HepG2 (cell line): ENCODE measurements around the gene PFDN5. TPM values are rescaled to one million over a fixed set of nuclear protein-coding genes. Genes with fewer than 3 reads are reported as not detected.

Experiments used
- ARID4A ChIP-seq: sonication (generic); formaldehyde crosslinking; IDR thresholded peaks from 2 replicates; pipeline ENCODE4 v1.5.0; 2020; ENCODE audit warnings: mild to moderate bottlenecking, missing genetic modification reagents, borderline replicate concordance
- BRF2 ChIP-seq: sonication (generic); formaldehyde crosslinking; IDR thresholded peaks from 2 replicates; pipeline ENCODE4 v1.8.1; 2022; ENCODE audit warnings: mild to moderate bottlenecking, missing genetic modification reagents
- MNT ChIP-seq: fragments of 450-650 bp; IDR thresholded peaks from 2 replicates; pipeline ENCODE4 v1.6.1; 2016
- SAP130 ChIP-seq: IDR thresholded peaks from 2 replicates; pipeline ENCODE4 v1.6.1; 2016; ENCODE audit warnings: low read depth
- TFDP1 ChIP-seq: IDR thresholded peaks from 2 replicates; pipeline ENCODE4 v1.6.1; 2016; ENCODE audit warnings: missing compliant biosample characterization, missing genetic modification reagents, borderline replicate concordance
- THYN1 ChIP-seq: sonication (generic); formaldehyde crosslinking; IDR thresholded peaks from 2 replicates; pipeline ENCODE4 v1.8.1; 2023; ENCODE audit warnings: low read depth, mild to moderate bottlenecking, moderate library complexity, missing genetic modification reagents, borderline replicate concordance
- ZBTB43 ChIP-seq: sonication (generic); formaldehyde crosslinking; conservative IDR thresholded peaks from 2 replicates; pipeline ENCODE4 v1.4.0; 2020; ENCODE audit warnings: missing genetic modification reagents
- ZC3H13 ChIP-seq: sonication (generic); formaldehyde crosslinking; IDR thresholded peaks from 2 replicates; pipeline ENCODE4 v1.8.1; 2023; ENCODE audit warnings: mild to moderate bottlenecking, missing genetic modification reagents, moderate library complexity
- ZNF101 ChIP-seq: sonication (generic); formaldehyde crosslinking; IDR thresholded peaks from 2 replicates; pipeline ENCODE4 v1.4.0; 2020; ENCODE audit warnings: mild to moderate bottlenecking, low read depth, missing genetic modification reagents, borderline replicate concordance
- ZNF224 ChIP-seq: sonication (generic); formaldehyde crosslinking; IDR thresholded peaks from 2 replicates; pipeline ENCODE4 v1.5.0; 2020; ENCODE audit warnings: mild to moderate bottlenecking, missing genetic modification reagents
- ZNF343 ChIP-seq: sonication (generic); formaldehyde crosslinking; IDR thresholded peaks from 2 replicates; pipeline ENCODE4 v1.4.0; 2020; ENCODE audit warnings: mild to moderate bottlenecking, missing genetic modification reagents
- ZNF567 ChIP-seq: sonication (generic); formaldehyde crosslinking; IDR thresholded peaks from 2 replicates; pipeline ENCODE4 v1.8.1; 2023; ENCODE audit warnings: mild to moderate bottlenecking, missing genetic modification reagents, borderline replicate concordance
- polyA plus RNA-seq, 8 experiments: library from polyadenylated mRNA; depleted of rRNA in 3 of 8; stranded (reverse) in 7 of 8; unstranded in 1 of 8; fragments of >200 nt; fragmentation: Illumina TruSeq in 4 of 8; extraction: Trizol in 4 of 8; gene quantifications; 2 replicates each; pipeline versions ENCODE4 v1.2.1 to v1.2.3, GENCODE V29; 2011 to 2016; ENCODE audit warnings: low read depth in 4 of 8, missing spikeins in 1 of 8, mixed read lengths in 1 of 8; ENCODE audit not compliant: insufficient read depth in 1 of 8
- total RNA-seq, 5 experiments: library from RNA; depleted of rRNA; stranded (reverse); fragments of >200 nt; fragmentation: Illumina TruSeq; extraction: Trizol; gene quantifications; 2 replicates each; pipeline ENCODE4 v1.2.3, GENCODE V29; 2016; ENCODE audit warnings: low read depth in 1 of 5
- TF ChIP-seq, protein P1 (sequence below): sonication (generic); formaldehyde crosslinking; IDR thresholded peaks from 2 replicates; pipeline ENCODE4 v1.5.1; 2020; ENCODE audit warnings: mild to moderate bottlenecking, missing genetic modification reagents, borderline replicate concordance

Gene PFDN5
- total and polyA plus RNA-seq, 2 of the 13 experiments (the other 11 are each of a cell fraction or from before 2014, with no cell fraction given) = 449 to 462 TPM

- TF ChIP-seq, protein P1, sequence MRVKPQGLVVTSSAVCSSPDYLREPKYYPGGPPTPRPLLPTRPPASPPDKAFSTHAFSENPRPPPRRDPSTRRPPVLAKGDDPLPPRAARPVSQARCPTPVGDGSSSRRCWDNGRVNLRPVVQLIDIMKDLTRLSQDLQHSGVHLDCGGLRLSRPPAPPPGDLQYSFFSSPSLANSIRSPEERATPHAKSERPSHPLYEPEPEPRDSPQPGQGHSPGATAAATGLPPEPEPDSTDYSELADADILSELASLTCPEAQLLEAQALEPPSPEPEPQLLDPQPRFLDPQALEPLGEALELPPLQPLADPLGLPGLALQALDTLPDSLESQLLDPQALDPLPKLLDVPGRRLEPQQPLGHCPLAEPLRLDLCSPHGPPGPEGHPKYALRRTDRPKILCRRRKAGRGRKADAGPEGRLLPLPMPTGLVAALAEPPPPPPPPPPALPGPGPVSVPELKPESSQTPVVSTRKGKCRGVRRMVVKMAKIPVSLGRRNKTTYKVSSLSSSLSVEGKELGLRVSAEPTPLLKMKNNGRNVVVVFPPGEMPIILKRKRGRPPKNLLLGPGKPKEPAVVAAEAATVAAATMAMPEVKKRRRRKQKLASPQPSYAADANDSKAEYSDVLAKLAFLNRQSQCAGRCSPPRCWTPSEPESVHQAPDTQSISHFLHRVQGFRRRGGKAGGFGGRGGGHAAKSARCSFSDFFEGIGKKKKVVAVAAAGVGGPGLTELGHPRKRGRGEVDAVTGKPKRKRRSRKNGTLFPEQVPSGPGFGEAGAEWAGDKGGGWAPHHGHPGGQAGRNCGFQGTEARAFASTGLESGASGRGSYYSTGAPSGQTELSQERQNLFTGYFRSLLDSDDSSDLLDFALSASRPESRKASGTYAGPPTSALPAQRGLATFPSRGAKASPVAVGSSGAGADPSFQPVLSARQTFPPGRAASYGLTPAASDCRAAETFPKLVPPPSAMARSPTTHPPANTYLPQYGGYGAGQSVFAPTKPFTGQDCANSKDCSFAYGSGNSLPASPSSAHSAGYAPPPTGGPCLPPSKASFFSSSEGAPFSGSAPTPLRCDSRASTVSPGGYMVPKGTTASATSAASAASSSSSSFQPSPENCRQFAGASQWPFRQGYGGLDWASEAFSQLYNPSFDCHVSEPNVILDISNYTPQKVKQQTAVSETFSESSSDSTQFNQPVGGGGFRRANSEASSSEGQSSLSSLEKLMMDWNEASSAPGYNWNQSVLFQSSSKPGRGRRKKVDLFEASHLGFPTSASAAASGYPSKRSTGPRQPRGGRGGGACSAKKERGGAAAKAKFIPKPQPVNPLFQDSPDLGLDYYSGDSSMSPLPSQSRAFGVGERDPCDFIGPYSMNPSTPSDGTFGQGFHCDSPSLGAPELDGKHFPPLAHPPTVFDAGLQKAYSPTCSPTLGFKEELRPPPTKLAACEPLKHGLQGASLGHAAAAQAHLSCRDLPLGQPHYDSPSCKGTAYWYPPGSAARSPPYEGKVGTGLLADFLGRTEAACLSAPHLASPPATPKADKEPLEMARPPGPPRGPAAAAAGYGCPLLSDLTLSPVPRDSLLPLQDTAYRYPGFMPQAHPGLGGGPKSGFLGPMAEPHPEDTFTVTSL (CRISPR knock-in tag) = no peak
- no peak for TF ChIP-seq ZC3H13 (CRISPR knock-in tag)
- peak; percentile 87 for TF ChIP-seq SAP130 (CRISPR knock-in tag)
- TF ChIP-seq ZNF567 = no peak
- peak; percentile 97 for TF ChIP-seq TFDP1 (CRISPR knock-in tag)
- no peak for TF ChIP-seq ZBTB43 (CRISPR knock-in tag)
- no peak for TF ChIP-seq ZNF101 (CRISPR knock-in tag)
- peak; percentile 22; the same call in 1 of the 2 replicates for TF ChIP-seq ZNF343 (CRISPR knock-in tag)
- TF ChIP-seq ARID4A (CRISPR knock-in tag) = peak; percentile 93
- TF ChIP-seq MNT = 0 out of 2 replicates have a peak, but pooled peaks have one; percentile 11
- no peak for TF ChIP-seq BRF2
- TF ChIP-seq THYN1 (CRISPR knock-in tag) = no peak
- no peak for TF ChIP-seq ZNF224 (CRISPR knock-in tag)
These were observed 27.2 kb upstream of the PFDN5 start, which contains the start of gene ESPL1 (continued) for GRCh38 chr12:53267999-53268629.
